Measurements from ENCODE around the gene PPP4R2. TPM values are rescaled to one million over a fixed set of nuclear protein-coding genes. Genes with fewer than 3 reads are reported as not detected.
"Not testable (repeated sequence)": the region's sequence is repeated elsewhere in the genome, so short reads cannot be mapped to it uniquely, and the experiment has no call there.

Gene PPP4R2
- total and polyA plus RNA-seq, 9 donors: 37.3 to 65.1 (median 51.0) TPM

DNA sequence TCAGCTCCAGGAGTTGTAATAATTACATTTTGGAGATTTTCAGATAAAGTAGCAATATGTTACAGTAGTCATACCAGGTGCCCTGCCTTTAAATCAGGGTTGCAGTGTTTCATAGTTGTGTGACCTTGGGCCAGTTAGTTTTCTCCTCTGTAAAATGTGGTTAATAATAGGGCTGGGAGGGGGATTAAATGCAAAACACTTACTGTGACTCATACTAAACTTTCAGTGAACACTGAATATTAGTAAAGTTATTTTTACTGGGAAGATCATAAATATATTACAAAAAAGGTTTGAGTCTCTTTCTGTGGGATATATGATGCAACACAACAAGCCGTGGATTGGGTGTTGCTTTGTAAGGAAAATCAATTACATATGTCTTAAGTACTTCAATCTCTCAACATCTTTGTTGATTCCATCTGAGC, 63.7 kb downstream of the PPP4R2 start:
- Histone ChIP-seq H3K4me3 (ENCODE audit: low read length) (no peak overlapping the region), H3K4me1 (ENCODE audit: control insufficient read depth, insufficient read depth, low read length) (no peaks in the 10 kb centered on the region), H3K9me3 (replicated peaks; ENCODE audit: control insufficient read depth, low read depth, low read length) (no peaks in the 10 kb centered on the region), H3K27me3 (ENCODE audit: control insufficient read depth, insufficient read depth, low read length) (no peaks in the 10 kb centered on the region), H3K27ac (ENCODE audit: low read length) (no peak overlapping the region), H3K36me3 (ENCODE audit: control insufficient read depth, insufficient read depth, low read length) (peaks cover 21% of the 10 kb centered on the region)
- no CpG with 5 or more reads among the region's 1 CpG for WGBS (ENCODE audit: insufficient coverage)
- DNase-seq: peak; percentile 19

DNA sequence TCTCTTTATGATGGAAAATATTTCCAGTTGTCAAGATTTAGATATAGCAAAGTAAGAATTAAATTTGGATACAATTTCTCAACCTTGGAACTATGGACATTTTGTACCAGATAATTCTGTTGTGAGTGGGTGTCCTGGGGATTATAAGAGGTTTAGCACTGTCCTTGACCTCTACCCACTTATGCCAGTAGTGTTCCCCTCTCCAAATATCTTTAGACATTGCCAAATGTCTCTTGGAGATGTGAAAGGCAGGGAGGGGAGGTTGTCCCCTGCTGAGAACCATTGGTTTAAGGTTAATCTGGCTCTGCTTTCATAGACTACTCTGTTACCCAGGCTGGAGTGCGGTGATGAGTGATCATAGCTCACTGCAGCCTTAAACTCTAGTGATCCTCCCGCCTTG, 64.8 kb downstream of the PPP4R2 start, which contains the start of gene EBLN2:
Gene EBLN2 (plus strand): TSS at position 244 of the 400 bp plus-strand sequence. CDS start 423 bp downstream, outside the sequence.
- H3K4me1 ChIP-seq (ENCODE audit: control insufficient read depth, insufficient read depth, low read length): no peaks in the 10 kb centered on the region
- H3K27ac ChIP-seq (ENCODE audit: low read length): no peak within 1 kb of the TSS
- peaks cover 21% of the 10 kb centered on the region for H3K36me3 ChIP-seq (ENCODE audit: control insufficient read depth, insufficient read depth, low read length)
- no peaks in the 10 kb centered on the region for H3K9me3 ChIP-seq (replicated peaks; ENCODE audit: control insufficient read depth, low read depth, low read length)
- DNase-seq: no peak
- no peak within 1 kb of the TSS for H3K4me3 ChIP-seq (ENCODE audit: low read length)
- H3K27me3 ChIP-seq (ENCODE audit: control insufficient read depth, insufficient read depth, low read length): no peaks in the 10 kb centered on the region
- WGBS (ENCODE audit: insufficient coverage): no CpG with 5 or more reads among the region's 2 CpGs

GRCh38 chr3:73066243-73066642, 69.6 kb downstream of the PPP4R2 start:
- not testable (repeated sequence) for H3K27ac ChIP-seq (ENCODE audit: low read length); DNase-seq; H3K9me3 ChIP-seq (replicated peaks; ENCODE audit: control insufficient read depth, low read depth, low read length); H3K4me1 ChIP-seq (ENCODE audit: control insufficient read depth, insufficient read depth, low read length); H3K27me3 ChIP-seq (ENCODE audit: control insufficient read depth, insufficient read depth, low read length); H3K4me3 ChIP-seq (ENCODE audit: low read length)
- H3K36me3 ChIP-seq (ENCODE audit: control insufficient read depth, insufficient read depth, low read length): peaks cover 23% of the 10 kb centered on the region

- Histone ChIP-seq H3K4me1 (ENCODE audit: control insufficient read depth, insufficient read depth, low read length) (peaks cover 2% of the 10 kb centered on the region), H3K4me3 (ENCODE audit: low read length) (no peak overlapping the region), H3K36me3 (ENCODE audit: control insufficient read depth, insufficient read depth, low read length) (peaks cover 8% of the 10 kb centered on the region), H3K27me3 (ENCODE audit: control insufficient read depth, insufficient read depth, low read length) (no peaks in the 10 kb centered on the region), H3K9me3 (replicated peaks; ENCODE audit: control insufficient read depth, low read depth, low read length) (no peaks in the 10 kb centered on the region), H3K27ac (ENCODE audit: low read length) (no peak overlapping the region)
- no peak for DNase-seq
- 67% methylated on average over 1 of the region's 3 CpGs for WGBS (ENCODE audit: insufficient coverage)
Observed at GRCh38 chr3:73068419-73068818, 71.8 kb downstream of the PPP4R2 start.

DNA sequence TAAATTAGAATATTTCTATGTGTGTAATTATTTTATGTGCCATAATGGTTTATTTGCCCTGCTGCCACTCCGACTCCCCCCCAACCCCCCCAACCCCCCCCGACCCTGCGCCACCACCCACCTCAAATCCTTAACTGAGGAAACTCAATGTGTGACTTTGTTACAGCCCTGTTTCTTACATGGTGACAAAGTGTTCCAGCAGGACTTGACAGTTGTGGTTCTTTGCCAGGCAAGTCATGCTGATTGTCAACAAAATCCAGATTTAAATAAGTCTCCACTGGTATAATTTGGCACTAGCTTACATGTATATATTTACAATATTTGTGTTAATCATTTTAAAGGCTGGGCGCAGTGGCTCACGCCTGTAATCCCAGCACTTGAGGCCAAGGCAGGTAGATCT, 72.6 kb downstream of the PPP4R2 start:
- H3K27ac ChIP-seq (ENCODE audit: low read length): no peak overlapping the region
- H3K4me3 ChIP-seq (ENCODE audit: low read length): no peak overlapping the region
- WGBS (ENCODE audit: insufficient coverage): no CpG with 5 or more reads among the region's 5 CpGs

GRCh38 chr3:73069775-73070444, 73.3 kb downstream of the PPP4R2 start:
- H3K4me1 ChIP-seq (ENCODE audit: control insufficient read depth, insufficient read depth, low read length): peaks cover 2% of the 10 kb centered on the region
- peaks cover 5% of the 10 kb centered on the region for H3K36me3 ChIP-seq (ENCODE audit: control insufficient read depth, insufficient read depth, low read length)
- H3K4me3 ChIP-seq (ENCODE audit: low read length): no peak overlapping the region
- no peak overlapping the region for H3K27ac ChIP-seq (ENCODE audit: low read length)
- no peaks in the 10 kb centered on the region for H3K9me3 ChIP-seq (replicated peaks; ENCODE audit: control insufficient read depth, low read depth, low read length)
- DNase-seq: no peak
- H3K27me3 ChIP-seq (ENCODE audit: control insufficient read depth, insufficient read depth, low read length): no peaks in the 10 kb centered on the region
- 100% methylated on average over 1 of the region's 14 CpGs for WGBS (ENCODE audit: insufficient coverage)

More for the DNA sequence above, 72.6 kb downstream of the PPP4R2 start:
- peaks cover 8% of the 10 kb centered on the region for H3K36me3 ChIP-seq (ENCODE audit: control insufficient read depth, insufficient read depth, low read length)
- DNase-seq: no peak
- H3K9me3 ChIP-seq (replicated peaks; ENCODE audit: control insufficient read depth, low read depth, low read length): no peaks in the 10 kb centered on the region
- peaks cover 2% of the 10 kb centered on the region for H3K4me1 ChIP-seq (ENCODE audit: control insufficient read depth, insufficient read depth, low read length)
- no peaks in the 10 kb centered on the region for H3K27me3 ChIP-seq (ENCODE audit: control insufficient read depth, insufficient read depth, low read length)

- no peak for DNase-seq
- no peak overlapping the region for H3K27ac ChIP-seq (ENCODE audit: low read length)
- H3K27me3 ChIP-seq (ENCODE audit: control insufficient read depth, insufficient read depth, low read length): no peaks in the 10 kb centered on the region
- no peak overlapping the region for H3K4me3 ChIP-seq (ENCODE audit: low read length)
- peaks cover 2% of the 10 kb centered on the region for H3K4me1 ChIP-seq (ENCODE audit: control insufficient read depth, insufficient read depth, low read length)
- 50% methylated on average over 1 of the region's 6 CpGs for WGBS (ENCODE audit: insufficient coverage)
- H3K9me3 ChIP-seq (replicated peaks; ENCODE audit: control insufficient read depth, low read depth, low read length): no peaks in the 10 kb centered on the region
- H3K36me3 ChIP-seq (ENCODE audit: control insufficient read depth, insufficient read depth, low read length): peaks cover 3% of the 10 kb centered on the region
Observed at GRCh38 chr3:73070675-73071575, 74.3 kb downstream of the PPP4R2 start.

DNA sequence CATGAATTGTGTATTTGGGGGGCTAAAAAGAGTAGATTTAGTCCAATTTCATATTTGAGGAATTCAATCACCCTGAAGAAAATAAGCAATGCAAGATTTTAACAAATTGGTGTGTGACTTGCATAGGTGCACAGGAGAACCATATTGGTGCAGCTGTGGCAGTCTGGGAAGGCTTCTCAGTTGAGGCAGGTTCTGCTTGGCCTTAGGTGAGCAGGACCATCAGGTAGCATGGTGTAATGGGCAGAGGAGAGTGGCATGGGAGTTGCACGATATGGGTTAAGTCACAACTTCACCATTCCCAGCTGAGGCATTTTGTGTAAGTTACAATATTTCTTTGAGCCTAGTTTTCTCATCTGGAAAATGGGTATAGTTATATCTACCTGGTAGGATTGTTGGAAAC, 75.3 kb downstream of the PPP4R2 start:
- peaks cover 2% of the 10 kb centered on the region for H3K4me1 ChIP-seq (ENCODE audit: control insufficient read depth, insufficient read depth, low read length)
- DNase-seq: no peak
- no peaks in the 10 kb centered on the region for H3K27me3 ChIP-seq (ENCODE audit: control insufficient read depth, insufficient read depth, low read length)
- WGBS (ENCODE audit: insufficient coverage): no CpG with 5 or more reads among the region's 1 CpG
- peaks cover 3% of the 10 kb centered on the region for H3K36me3 ChIP-seq (ENCODE audit: control insufficient read depth, insufficient read depth, low read length)
- no peaks in the 10 kb centered on the region for H3K9me3 ChIP-seq (replicated peaks; ENCODE audit: control insufficient read depth, low read depth, low read length)
- H3K27ac ChIP-seq (ENCODE audit: low read length): no peak overlapping the region
- H3K4me3 ChIP-seq (ENCODE audit: low read length): no peak overlapping the region

DNA sequence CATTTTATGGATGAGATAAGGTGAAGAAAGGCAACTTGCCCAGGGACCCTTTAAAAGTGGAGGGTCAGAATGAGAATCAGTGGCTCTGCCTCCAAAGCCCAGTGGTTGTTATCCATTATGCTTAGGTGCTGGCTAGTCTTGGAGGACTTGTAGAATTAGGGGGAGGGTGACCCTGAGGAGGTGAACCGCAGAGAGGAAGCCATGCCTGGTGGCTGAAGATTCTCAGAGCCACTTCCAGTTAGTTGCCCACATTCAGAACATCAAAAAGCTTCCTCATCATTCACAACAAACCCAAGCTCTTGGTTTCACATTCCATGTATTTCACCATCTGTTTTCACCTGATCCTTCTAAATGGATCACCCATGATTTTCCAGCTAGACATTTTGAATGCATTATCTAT, 76.0 kb downstream of the PPP4R2 start:
- WGBS (ENCODE audit: insufficient coverage): no CpG with 5 or more reads among the region's 1 CpG
- Histone ChIP-seq H3K36me3 (ENCODE audit: control insufficient read depth, insufficient read depth, low read length) (peaks cover 3% of the 10 kb centered on the region), H3K27me3 (ENCODE audit: control insufficient read depth, insufficient read depth, low read length) (no peaks in the 10 kb centered on the region), H3K27ac (ENCODE audit: low read length) (no peak overlapping the region), H3K4me1 (ENCODE audit: control insufficient read depth, insufficient read depth, low read length) (peaks cover 2% of the 10 kb centered on the region), H3K4me3 (ENCODE audit: low read length) (no peak overlapping the region), H3K9me3 (replicated peaks; ENCODE audit: control insufficient read depth, low read depth, low read length) (no peaks in the 10 kb centered on the region)
- DNase-seq: no peak

DNA sequence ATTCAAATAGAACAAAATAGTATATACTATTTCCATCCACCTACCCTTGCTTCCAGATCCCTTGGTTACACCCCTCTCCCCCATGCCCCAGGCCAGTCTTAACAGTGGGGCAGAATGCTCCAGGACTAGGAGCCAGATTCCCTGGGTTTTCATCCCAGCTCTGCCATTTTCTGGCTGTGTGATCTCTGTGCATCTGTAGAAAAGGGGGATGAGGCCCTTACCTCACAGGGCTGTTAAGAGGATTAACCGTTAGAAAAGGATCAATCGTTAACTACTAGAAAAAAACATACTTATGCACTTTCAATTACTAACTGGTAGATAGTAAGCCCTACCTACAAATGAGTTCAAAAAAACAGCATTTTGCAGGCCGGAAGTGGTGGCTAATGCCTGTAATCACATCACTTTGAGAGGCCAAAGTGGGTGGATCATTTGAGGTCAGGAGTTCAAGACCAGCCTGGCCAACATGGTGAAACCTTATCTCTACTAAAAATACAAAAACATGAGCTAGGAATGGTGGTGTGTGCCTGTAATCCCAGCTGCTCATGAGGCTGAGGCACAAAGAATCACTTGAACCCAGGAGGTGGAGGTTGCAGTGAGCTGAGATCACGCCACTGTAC, 76.6 kb downstream of the PPP4R2 start:
- no peaks in the 10 kb centered on the region for H3K27me3 ChIP-seq (ENCODE audit: control insufficient read depth, insufficient read depth, low read length)
- no peak for DNase-seq
- peaks cover 3% of the 10 kb centered on the region for H3K36me3 ChIP-seq (ENCODE audit: control insufficient read depth, insufficient read depth, low read length)
- no peaks in the 10 kb centered on the region for H3K9me3 ChIP-seq (replicated peaks; ENCODE audit: control insufficient read depth, low read depth, low read length)
- H3K4me1 ChIP-seq (ENCODE audit: control insufficient read depth, insufficient read depth, low read length): peaks cover 2% of the 10 kb centered on the region
- 56% methylated on average over 1 of the region's 4 CpGs for WGBS (ENCODE audit: insufficient coverage)
- no peak overlapping the region for H3K27ac ChIP-seq (ENCODE audit: low read length)
- H3K4me3 ChIP-seq (ENCODE audit: low read length): no peak overlapping the region
